ENCODE results near the gene SLC39A9. TPM values are rescaled to one million over a fixed set of nuclear protein-coding genes. Genes with fewer than 3 reads are reported as not detected.

The SLC39A9 gene
- total and polyA plus RNA-seq, 10 of the 15 experiments (the other 5 are each of a cell fraction or from before 2014, with no cell fraction given): 19.9 to 109 (median 46.9) TPM

- ChIA-PET POLR2A (interaction anchor here (0.5 to 2.9 kb wide), 4 partner anchors 40 to 332 kb away, joined by 3 to 22 read pairs (median 8); partner anchors contain the start of genes ERH and SLC39A9), SMC1A (ENCODE audit: uncharacterized antibody, unreplicated experiment) (interaction anchor here (0.6 to 3.6 kb wide), 16 partner anchors 12 to 199 kb away, joined by 3 to 22 read pairs (median 4); partner anchors contain the start of genes ERH and SLC39A9), CTCF (interaction anchor here (0.6 to 2.3 kb wide), 7 partner anchors 14 to 312 kb away, joined by 3 to 15 read pairs (median 6); no protein-coding TSS in a partner anchor), RAD21 (ENCODE audit: unreplicated experiment) (interaction anchor here (1.2 to 3.1 kb wide), 8 partner anchors 18 to 139 kb away, joined by 3 to 18 read pairs (median 4); partner anchors contain the start of genes ERH and SLC39A9)
- Histone ChIP-seq H3K27ac (ENCODE audit: control insufficient read depth, insufficient read depth) (peak overlapping the region; percentile 65), H3K4me2 (ENCODE audit: control insufficient read depth, insufficient read depth) (no peak overlapping the region; the same call in 1 of the 2 replicates), H3K9me3 (replicated peaks; ENCODE audit: control insufficient read depth, insufficient read depth, low read length) (no peaks in the 10 kb centered on the region), H4K20me1 (ENCODE audit: control insufficient read depth, insufficient read depth) (no peaks in the 10 kb centered on the region), H3K79me2 (ENCODE audit: control insufficient read depth, insufficient read depth, low read length) (peaks cover 2% of the 10 kb centered on the region), H2AFZ (ENCODE audit: control insufficient read depth, low read depth, low read length) (no peak overlapping the region), H3K36me3 (ENCODE audit: control insufficient read depth in 2 of 2, insufficient read depth in 2 of 2, low read length in 1 of 2) (peaks cover 2 to 14% of the 10 kb centered on the region in 2 experiments), H3K4me3 (no peak overlapping the region), H3K4me1 (ENCODE audit: control insufficient read depth, insufficient read depth, low read length) (peaks cover 4% of the 10 kb centered on the region; the same call in 1 of the 2 replicates), H3K9ac (ENCODE audit: control insufficient read depth, insufficient read depth, low read length) (0 out of 2 replicates have a peak overlapping the region, but pooled peaks have one; percentile 13), H3K27me3 (replicated peaks in 1 of 2; ENCODE audit: control insufficient read depth in 2 of 2, insufficient read depth in 2 of 2, low read length in 1 of 2) (no peaks in the 10 kb centered on the region)
- intact Hi-C loops (cut with micrococcal nuclease; ENCODE audit: unreplicated experiment): loop anchor here (2.0 kb wide), 1 partner anchor 41 kb away; no protein-coding TSS in a partner anchor
- ATAC-seq (peak; percentile 95), FAIRE-seq (peak; percentile 81), DNase-seq (ENCODE audit: low read depth, low spot score) (peak; percentile 58)
- 1% methylated on average over 5 of the region's 5 CpGs for WGBS (ENCODE audit: insufficient coverage, insufficient replicate concordance, low lambda C conversion rate, missing lambda C conversion rate)
- no TSS peak for BruUV-seq (replicated peaks)
- in situ Hi-C loops (cut with MboI): no loop called here
- TF ChIP-seq IRF5 (IDR thresholded peaks at IDR 0.05; ENCODE audit: borderline replicate concordance) (no peak), EED (IDR thresholded peaks at IDR 0.05; ENCODE audit: low read depth) (0 out of 2 replicates have a peak, but pooled peaks have one; percentile 16), GABPA (IDR thresholded peaks at IDR 0.05; ENCODE audit: low read depth) (no peak), REST (IDR thresholded peaks at IDR 0.05; ENCODE audit: low read depth, low read length) (no peak), SIX5 (IDR thresholded peaks at IDR 0.05; ENCODE audit: low read depth, low read length, severe bottlenecking) (no peak), MEF2A (IDR thresholded peaks at IDR 0.05; ENCODE audit: insufficient read depth, low read depth, low read length) (no peak), SRF (IDR thresholded peaks at IDR 0.05; ENCODE audit: low read depth in 2 of 2, low read length in 2 of 2) (peak; percentile 56 to 69; a peak in 2 of 4 replicates), BMI1 (IDR thresholded peaks at IDR 0.05; ENCODE audit: borderline replicate concordance) (no peak), FOXM1 (IDR thresholded peaks at IDR 0.05; ENCODE audit: low read depth, low read length) (peak; percentile 48; the same call in 1 of the 2 replicates), PKNOX1 (IDR thresholded peaks at IDR 0.05) (no peak), EP300 (IDR thresholded peaks at IDR 0.05; ENCODE audit: borderline replicate concordance in 1 of 2, control insufficient read depth in 1 of 2, low read depth in 2 of 2, low read length in 2 of 2) (no peak), RAD21 (IDR thresholded peaks at IDR 0.05; ENCODE audit: insufficient read depth, low read depth, low read length) (no peak), ELK1 (IDR thresholded peaks at IDR 0.05; ENCODE audit: low read depth, low read length) (no peak), SREBF2 (IDR thresholded peaks at IDR 0.05; ENCODE audit: low read length) (no peak), CBFB (IDR thresholded peaks at IDR 0.05; ENCODE audit: low read depth) (no peak), HDAC2 (IDR thresholded peaks at IDR 0.05) (no peak), RELA (IDR thresholded peaks at IDR 0.05; ENCODE audit: borderline replicate concordance, partially characterized antibody) (no peak)
Observed at GRCh38 chr14:69441948-69442347, 43.5 kb downstream of the SLC39A9 start.
